Heart left ventricle (tissue), 16 donors: ENCODE data around the gene EFNA2. TPM values are rescaled to one million over a fixed set of nuclear protein-coding genes. Genes with fewer than 3 reads are reported as not detected.

Source experiments
- ATAC-seq, 4 donors: fragments of 200-7000 bp; cut with Tn5 transposase; one replicate each; pipeline ENCODE4 v1.9.1; 2020 to 2022; ENCODE audit warnings: moderate library complexity in 4 of 4, mild to moderate bottlenecking in 3 of 4, moderate number of reproducible peaks in 1 of 4
- DNase-seq, 5 donors: peaks; one replicate each; pipeline ENCODE4 v3.0.0-alpha.2; 2020
- H3K27ac ChIP-seq, 12 donors: fragments of 200-600 bp; sonication (generic) in 4 of 12; one replicate each; pipeline versions ENCODE4 v1.5.0 to v1.8.0; 2016 to 2022; ENCODE audit warnings: mild to moderate bottlenecking in 2 of 12
- H3K27me3 ChIP-seq, 9 donors: fragments of 200-600 bp; sonication (generic) in 2 of 9; one replicate each; pipeline versions ENCODE4 v1.5.1 to v1.8.0; 2016 to 2022; ENCODE audit warnings: mild to moderate bottlenecking in 3 of 9
- H3K36me3 ChIP-seq, 9 donors: fragments of 200-600 bp; sonication (generic) in 2 of 9; one replicate each; pipeline versions ENCODE4 v1.5.0 to v1.8.0; 2018 to 2022; ENCODE audit warnings: mild to moderate bottlenecking in 2 of 9
- H3K4me1 ChIP-seq, 12 donors: fragments of 200-600 bp; sonication (generic) in 4 of 12; one replicate each; pipeline versions ENCODE4 v1.5.0 to v1.8.0; 2016 to 2022; ENCODE audit warnings: mild to moderate bottlenecking in 3 of 12
- H3K4me3 ChIP-seq, 12 donors: fragments of 200-600 bp; sonication (generic) in 4 of 12; one replicate each; pipeline versions ENCODE4 v1.5.0 to v1.8.0; 2017 to 2022; ENCODE audit warnings: mild to moderate bottlenecking in 9 of 12, moderate library complexity in 4 of 12
- H3K9me3 ChIP-seq, 12 donors: fragments of 200-600 bp; sonication (generic) in 4 of 12; one replicate each; pipeline versions ENCODE4 v1.5.0 to v1.8.0; 2016 to 2022; ENCODE audit warnings: mild to moderate bottlenecking in 1 of 12
- CTCF ChIP-seq, 12 donors: fragments of 200-600 bp; sonication (generic) in 4 of 12; IDR thresholded peaks; one replicate each; pipeline versions ENCODE4 v1.5.0 to v1.8.0; 2018 to 2022; ENCODE audit warnings: antibody characterized with exemption in 12 of 12, mild to moderate bottlenecking in 5 of 12
- POLR2A ChIP-seq, 2 donors: fragments of 450-650 bp; IDR thresholded peaks; one replicate each; pipeline ENCODE4 v1.6.1; 2017; ENCODE audit warnings: antibody characterized with exemption in 2 of 2, mild to moderate bottlenecking in 2 of 2, moderate library complexity in 2 of 2
- WGBS, 4 donors: extraction: QIAGEN DNeasy Blood & Tissue Kit in 2 of 4; methylation state at CpG; one replicate each; pipeline versions ENCODE4 v1.1.5 to v1.1.7; 2013 to 2018; 5-methylcytosine and 5-hydroxymethylcytosine counted together
- intact Hi-C, 10 donors: fragments of 100-400 bp; cut with DNase I; formaldehyde crosslinking; loops; one replicate each; pipeline versions ENCODE4 v1.11.1 to v1.14.2; 2022
- polyA plus RNA-seq, 2 donors: library from polyadenylated mRNA; stranded (reverse); fragments of 200-250 nt; gene quantifications; one replicate each; pipeline ENCODE4 v1.2.3, GENCODE V29; 2013
- total RNA-seq, 9 donors: library from RNA; depleted of rRNA in 2 of 9; stranded (reverse); fragments of >200 nt in 2 of 9; fragmentation: NEBNext Ultra II Directional in 3 of 9; extraction: Animal tissue kit (Norgen Biotek cat#: 25700) in 3 of 9; gene quantifications; one replicate each; pipeline versions ENCODE4 v1.1.0 to v1.2.4, GENCODE V29; 2016 to 2023
- donor health status: ischemic (EF 13 %, LVEDD 7.1; RV severe dilation, severe dysfunction).
- donor health status: healthy with polysubstance abuse.
- donor health status: DM: no; HTN: yes; CAD: no.
- donor health status: DM: no; HTN: no; CAD: no.
- donor health status: ischemic (EF 25% LVEDD 6.9; RV normal size, moderate dysfunction).
- donor health status: ischemic (EF 25% LVEDD 5.7; RV mildly dilated, moderate dysfunction).
- donor health status: healthy.
- donor health status: DM: yes; HTN: yes; CAD: no.
- donor health status: ischemic (EF 35%, LVEDD 5.7; RV mildly dilated, moderate dysfunction).
- donor health status: nonischemic (EF 11% LVEDD 7.7; RV severe dilation, severe dysfunction).
- donor health status: DM: yes; HTN: yes; CAD: no.
- donor health status: PGD.
- donor health status: ischemic (EF 29% LVEDD 5.4; RV normal size, mild dysfunction).
- donor health status: nonischemic (EF 23%, LVEDD 6.1; RV moderate dilation, normal function).

The EFNA2 gene
- total and polyA plus RNA-seq, 11 donors: not detected

GRCh38 chr19:1311543-1312091, 25.9 kb downstream of the EFNA2 start:
- peaks cover 0 to 11% (median 5%) of the 10 kb centered on the region in 12 donors for H3K4me1 ChIP-seq
- no peak for ATAC-seq
- peaks cover 5 to 59% (median 30%) of the 10 kb centered on the region in 9 donors for H3K27me3 ChIP-seq
- H3K36me3 ChIP-seq: no peaks in the 10 kb centered on the region
- H3K4me3 ChIP-seq: no peak overlapping the region
- no peaks in the 10 kb centered on the region for H3K9me3 ChIP-seq
- TF ChIP-seq CTCF (IDR thresholded peaks at IDR 0.05) (no peak), POLR2A (IDR thresholded peaks at IDR 0.05) (no peak)
- no peak for DNase-seq
- H3K27ac ChIP-seq: no peak overlapping the region
- intact Hi-C loops: loop anchor here in 2 of 10 donors (10.0 kb wide), 2 partner anchors 133 to 143 kb away; partner anchors contain the start of gene APC2 (in 1 of the 2)
- WGBS, 4 donors: 55 to 66% (median 60%) methylated on average over 8 to 21 of the region's 21 CpGs

- Histone ChIP-seq H3K4me1 (peaks cover 0 to 11% (median 5%) of the 10 kb centered on the region in 12 donors), H3K9me3 (no peaks in the 10 kb centered on the region), H3K4me3 (no peak overlapping the region), H3K27ac (no peak overlapping the region), H3K27me3 (peaks cover 8 to 71% (median 38%) of the 10 kb centered on the region in 9 donors), H3K36me3 (no peaks in the 10 kb centered on the region)
- intact Hi-C loops: loop anchor here in 2 of 10 donors (10.0 kb wide), 2 partner anchors 132 to 142 kb away; partner anchors contain the start of gene APC2 (in 1 of the 2)
- ATAC-seq (no peak), DNase-seq (no peak)
- WGBS, 4 donors: 64 to 79% (median 74%) methylated on average over 24 to 61 of the region's 61 CpGs
- TF ChIP-seq POLR2A (IDR thresholded peaks at IDR 0.05) (no peak), CTCF (IDR thresholded peaks at IDR 0.05) (no peak)
These were observed 27.4 kb downstream of the EFNA2 start for GRCh38 chr19:1312767-1313694.

DNA sequence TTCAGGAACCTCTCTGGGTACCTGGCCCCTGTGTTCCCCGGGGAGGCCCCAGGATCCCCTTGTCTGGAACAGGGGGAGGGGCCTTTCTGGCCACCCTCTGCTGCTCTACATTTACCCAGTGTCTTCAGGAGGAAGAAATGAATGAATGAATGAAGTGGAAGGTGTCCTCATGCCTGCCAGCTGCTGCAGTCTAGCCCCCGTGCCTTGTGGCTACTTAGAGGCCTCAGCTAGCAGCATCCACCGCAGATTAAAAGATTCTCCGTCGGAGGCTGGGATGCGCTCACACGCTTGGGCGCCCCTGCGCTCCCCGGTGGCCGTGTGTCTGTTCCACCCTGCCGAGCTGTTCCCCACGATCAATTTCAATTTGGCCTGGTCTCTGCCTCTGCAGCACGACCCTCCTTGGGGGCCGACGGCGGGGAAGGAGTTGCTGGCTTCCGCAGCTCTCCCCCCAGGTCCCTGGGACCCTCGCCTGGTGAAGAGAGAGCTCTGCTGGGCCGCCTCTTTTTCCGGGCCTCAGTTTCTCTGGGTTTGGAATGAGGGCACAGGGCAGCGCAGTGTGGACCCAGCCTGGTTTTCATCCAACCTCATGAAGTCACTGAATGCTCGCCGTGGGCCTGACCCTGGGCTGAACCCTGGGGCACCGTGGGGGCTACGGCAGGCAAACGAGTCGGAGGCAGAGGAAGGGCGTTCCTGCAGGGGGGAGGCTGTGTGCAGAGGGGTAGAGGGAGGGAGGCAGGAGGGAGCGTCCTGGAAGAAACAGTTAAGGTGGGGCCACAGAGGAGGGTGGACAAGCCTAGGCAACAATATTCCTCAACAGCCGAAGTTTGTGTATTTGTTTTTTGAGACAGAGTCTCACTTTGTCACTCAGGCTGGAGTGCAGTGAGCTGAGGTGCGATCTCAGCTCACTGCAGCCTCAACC, 28.3 kb downstream of the EFNA2 start:
- no peaks in the 10 kb centered on the region for H3K9me3 ChIP-seq
- intact Hi-C loops: loop anchor here in 2 of 10 donors (10.0 kb wide), 2 partner anchors 131 to 141 kb away; partner anchors contain the start of gene APC2 (in 1 of the 2)
- no peak for DNase-seq
- peaks cover 0 to 11% (median 5%) of the 10 kb centered on the region in 12 donors for H3K4me1 ChIP-seq
- WGBS, 4 donors: 73 to 78% (median 74%) methylated on average over 30 to 32 of the region's 32 CpGs
- ATAC-seq: no peak
- no peak overlapping the region for H3K4me3 ChIP-seq
- TF ChIP-seq CTCF (IDR thresholded peaks at IDR 0.05): no peak
- no peak for TF ChIP-seq POLR2A (IDR thresholded peaks at IDR 0.05)
- no peaks in the 10 kb centered on the region for H3K36me3 ChIP-seq
- H3K27ac ChIP-seq: no peak overlapping the region
- H3K27me3 ChIP-seq: peaks cover 8 to 78% (median 38%) of the 10 kb centered on the region in 9 donors
